Coronary artery (tissue), 2 donors: ENCODE measurements around the gene NECAB3.
A peak's percentile ranks its signal among the peaks of the same experiment; 100 is the strongest.

Source experiments
- DNase-seq: peaks from one replicate; pipeline ENCODE4 v3.0.0-alpha.2; 2017; ENCODE audit warnings: low spot score
- H3K27ac ChIP-seq, 2 donors: fragments of 200-600 bp; sonication (generic); one replicate each; pipeline ENCODE4 v1.5.1; 2016 to 2019
- H3K4me3 ChIP-seq: fragments of 200-600 bp; sonication (generic); 2 replicates; pipeline ENCODE4 v1.5.1; 2016; ENCODE audit warnings: mild to moderate bottlenecking, moderate library complexity
- CTCF ChIP-seq: fragments of 200-600 bp; sonication (generic); IDR thresholded peaks from one replicate; pipeline ENCODE4 v1.5.1; 2019; ENCODE audit warnings: antibody characterized with exemption

Gene NECAB3

GRCh38 chr20:33684533-33685327, 10.5 kb upstream of the NECAB3 start:
- Histone ChIP-seq H3K4me3 (peak overlapping the region; percentile 70), H3K27ac (no peak overlapping the region)
- no peak for TF ChIP-seq CTCF
- DNase-seq: no peak

GRCh38 chr20:33681728-33682353, 7.6 kb upstream of the NECAB3 start:
- no peak for TF ChIP-seq CTCF
- no peak overlapping the region for H3K4me3 ChIP-seq
- no peak overlapping the region for H3K27ac ChIP-seq
- DNase-seq: no peak

GRCh38 chr20:33681288-33681687, 7.1 kb upstream of the NECAB3 start:
- DNase-seq: no peak
- no peak overlapping the region for H3K27ac ChIP-seq
- H3K4me3 ChIP-seq: no peak overlapping the region
- no peak for TF ChIP-seq CTCF

- no peak for DNase-seq
- Histone ChIP-seq H3K4me3 (no peak overlapping the region), H3K27ac (peak overlapping the region; percentile 27 to 57)
- no peak for TF ChIP-seq CTCF
Measured at GRCh38 chr20:33680686-33681085, 6.5 kb upstream of the NECAB3 start.

- Histone ChIP-seq H3K27ac (peak overlapping the region; percentile 27 to 57), H3K4me3 (no peak overlapping the region)
- no peak for TF ChIP-seq CTCF
- no peak for DNase-seq
Measured at GRCh38 chr20:33679758-33680485, 5.7 kb upstream of the NECAB3 start.

- no peak for TF ChIP-seq CTCF
- DNase-seq: no peak
- Histone ChIP-seq H3K27ac (peak overlapping the region in 1 of 2 donors; percentile 61), H3K4me3 (no peak overlapping the region)
Measured at GRCh38 chr20:33677991-33678702, 3.9 kb upstream of the NECAB3 start.
